Measurements from ENCODE around the gene KCNC1.

Gene KCNC1

DNA sequence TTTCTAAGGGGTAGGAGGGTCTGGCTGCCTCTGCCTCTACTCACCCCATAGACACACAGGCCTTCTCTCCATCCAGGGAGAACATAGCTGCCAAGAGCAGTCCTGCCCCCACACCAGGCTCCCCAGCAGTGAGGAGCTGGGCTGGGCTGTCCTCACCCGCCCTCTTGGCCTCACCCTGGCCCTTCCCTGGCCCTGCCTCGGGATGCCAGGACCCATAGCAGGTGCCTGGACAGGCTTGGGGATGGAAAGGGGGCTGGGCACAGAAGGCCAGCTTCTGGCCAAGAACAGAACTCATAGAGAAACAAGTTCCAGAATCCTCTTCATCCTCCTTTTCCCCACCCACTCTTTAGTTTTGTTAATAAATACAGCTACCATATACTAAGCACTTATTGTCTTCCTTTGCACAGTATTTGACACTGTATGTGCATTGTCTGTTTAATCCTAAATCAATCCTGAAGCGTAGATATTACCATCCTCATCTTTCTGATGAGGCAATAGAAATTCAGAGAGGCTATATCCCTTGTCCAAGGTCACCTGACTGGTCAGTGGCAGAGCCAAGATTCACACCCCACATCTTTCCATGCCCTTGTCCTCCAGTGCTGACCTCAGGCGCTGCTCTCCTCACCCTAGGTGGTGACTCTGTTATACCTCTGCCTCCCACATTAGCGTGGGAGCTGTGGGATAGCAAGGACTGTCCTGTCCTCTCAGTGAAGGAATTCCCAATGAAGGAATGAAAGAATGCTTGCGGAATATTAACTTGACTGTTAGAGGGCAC is 37.2 kb upstream of the KCNC1 start:
- Histone ChIP-seq H3K9ac (ENCODE audit: low read length) (no peak overlapping the region), H3K9me3 (ENCODE audit: control insufficient read depth, low read depth, low read length) (no peaks in the 10 kb centered on the region), H3K27ac (ENCODE audit: low read length) (no peak overlapping the region), H3K27me3 (ENCODE audit: control insufficient read depth, insufficient read depth, low read length) (peaks cover 53% of the 10 kb centered on the region), H3K36me3 (ENCODE audit: control insufficient read depth, low read depth, low read length) (no peaks in the 10 kb centered on the region), H3K4me3 (ENCODE audit: low read length) (no peak overlapping the region), H3K4me1 (ENCODE audit: control insufficient read depth, low read depth, low read length) (no peaks in the 10 kb centered on the region)

DNA sequence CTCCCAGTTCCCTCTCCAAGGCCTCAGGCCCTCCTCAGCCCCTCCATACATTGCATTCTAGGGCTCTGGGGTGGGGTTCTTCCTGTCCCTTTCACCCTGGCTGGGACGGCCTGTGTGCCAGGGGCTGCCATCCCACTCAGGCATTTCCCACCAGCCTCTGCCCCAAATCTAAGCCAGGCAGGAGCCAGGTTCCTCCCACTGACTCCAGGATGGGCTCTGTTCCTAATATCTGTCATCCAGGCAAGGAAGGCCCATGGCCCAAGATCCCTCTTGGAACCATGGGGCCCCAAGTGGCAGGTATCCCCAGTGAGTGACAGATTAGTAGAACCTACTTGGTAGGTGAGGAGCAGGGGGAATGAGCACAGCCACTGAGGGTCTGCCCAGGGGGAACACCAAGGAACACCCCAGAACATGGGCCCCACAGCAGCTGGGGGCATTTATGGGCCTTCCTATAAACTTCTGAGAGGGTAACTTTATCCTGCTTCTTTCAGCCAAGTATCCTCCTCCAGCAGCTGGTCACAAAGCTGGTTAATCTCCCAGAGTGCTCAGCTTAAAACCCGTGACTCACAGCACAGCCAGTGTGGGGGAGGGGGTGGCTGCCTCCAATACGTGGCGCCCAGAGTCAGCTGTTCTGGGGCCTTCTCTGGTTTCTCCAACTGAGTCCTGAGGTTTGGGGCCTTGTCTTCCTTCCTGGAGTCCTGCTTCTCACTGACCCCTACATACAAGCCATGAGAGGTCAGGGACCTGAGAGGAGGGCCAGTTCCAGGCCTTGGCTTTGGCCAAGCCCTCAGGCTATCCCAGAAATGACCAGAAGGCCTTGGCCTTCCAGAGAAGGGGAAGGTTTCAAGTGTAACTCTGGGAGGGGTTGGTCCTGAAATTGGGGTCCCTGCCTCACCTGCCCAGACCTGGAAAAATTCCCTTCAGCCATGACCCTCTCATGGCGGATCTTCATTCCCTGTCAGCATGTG is 35.1 kb upstream of the KCNC1 start:
- no peak overlapping the region for H3K27ac ChIP-seq (ENCODE audit: low read length)
- H3K9ac ChIP-seq (ENCODE audit: low read length) = no peak overlapping the region
- H3K27me3 ChIP-seq (ENCODE audit: control insufficient read depth, insufficient read depth, low read length) = peaks cover 36% of the 10 kb centered on the region
- H3K4me1 ChIP-seq (ENCODE audit: control insufficient read depth, low read depth, low read length) = no peaks in the 10 kb centered on the region
- H3K4me3 ChIP-seq (ENCODE audit: low read length) = no peak overlapping the region
- H3K9me3 ChIP-seq (ENCODE audit: control insufficient read depth, low read depth, low read length) = no peaks in the 10 kb centered on the region
- H3K36me3 ChIP-seq (ENCODE audit: control insufficient read depth, low read depth, low read length) = no peaks in the 10 kb centered on the region

DNA sequence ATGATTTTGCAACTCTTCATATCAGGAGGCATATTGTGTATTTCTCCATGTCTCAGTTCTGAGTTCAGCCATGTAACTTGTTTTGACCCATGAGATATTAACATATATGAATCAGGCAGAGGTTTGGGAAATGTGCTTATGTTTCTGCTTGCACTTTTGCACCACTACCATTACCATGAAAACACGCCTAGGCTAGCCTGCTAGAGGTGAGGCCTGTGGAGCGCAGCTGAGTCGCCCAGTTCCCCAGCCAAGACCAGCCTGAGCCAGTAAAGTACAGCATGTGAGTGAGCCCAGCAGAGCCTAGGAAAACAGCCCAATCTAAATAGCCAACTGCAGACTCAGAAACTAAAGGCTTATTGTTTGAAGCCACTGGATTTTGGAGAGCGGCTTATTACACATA is 33.6 kb upstream of the KCNC1 start:
- Histone ChIP-seq H3K4me1 (ENCODE audit: control insufficient read depth, low read depth, low read length) (no peaks in the 10 kb centered on the region), H3K36me3 (ENCODE audit: control insufficient read depth, low read depth, low read length) (no peaks in the 10 kb centered on the region), H3K27me3 (ENCODE audit: control insufficient read depth, insufficient read depth, low read length) (peaks cover 25% of the 10 kb centered on the region), H3K27ac (ENCODE audit: low read length) (no peak overlapping the region), H3K9me3 (ENCODE audit: control insufficient read depth, low read depth, low read length) (no peaks in the 10 kb centered on the region), H3K9ac (ENCODE audit: low read length) (no peak overlapping the region), H3K4me3 (ENCODE audit: low read length) (no peak overlapping the region)

DNA sequence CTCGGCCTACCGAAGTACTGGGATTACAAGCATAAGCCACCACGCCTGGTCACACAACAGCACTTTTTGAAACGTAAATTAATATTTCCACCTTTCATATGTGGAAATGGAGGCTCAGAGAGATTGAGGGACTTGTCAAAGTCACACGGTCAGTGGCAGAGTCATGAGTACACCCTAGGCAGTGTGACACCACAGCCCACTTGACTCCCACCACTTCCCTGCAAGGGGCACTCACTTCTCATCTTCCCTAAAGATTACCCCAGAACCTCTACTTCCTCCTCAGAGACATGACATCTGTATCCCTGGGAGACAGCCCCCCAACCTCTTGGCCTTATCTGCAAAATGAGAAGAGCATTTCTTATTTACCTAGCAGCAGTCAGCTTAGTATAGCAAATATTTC is 31.7 kb upstream of the KCNC1 start:
- H3K27ac ChIP-seq (ENCODE audit: low read length) = no peak overlapping the region
- peaks cover 6% of the 10 kb centered on the region for H3K27me3 ChIP-seq (ENCODE audit: control insufficient read depth, insufficient read depth, low read length)

DNA sequence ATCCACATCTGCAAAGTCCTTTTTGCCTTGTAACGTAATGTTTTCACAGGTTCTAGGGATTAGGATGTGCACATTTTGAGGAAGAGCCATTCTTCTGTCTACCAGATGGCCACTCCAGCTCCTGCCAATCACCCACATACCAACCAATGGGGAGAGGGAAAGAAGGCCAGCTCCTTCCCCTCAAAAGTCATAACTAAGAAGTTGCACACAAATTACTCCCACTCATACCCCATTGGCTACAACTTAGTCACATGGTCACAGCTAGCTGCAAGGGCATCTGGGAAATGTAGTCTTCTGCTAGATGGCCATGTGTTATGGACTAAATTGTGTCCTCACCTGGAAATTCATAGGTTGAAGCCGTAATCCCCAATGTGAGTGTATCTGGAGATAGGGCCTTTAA is 30.6 kb upstream of the KCNC1 start:
- H3K9me3 ChIP-seq (ENCODE audit: control insufficient read depth, low read depth, low read length) = no peaks in the 10 kb centered on the region
- H3K4me1 ChIP-seq (ENCODE audit: control insufficient read depth, low read depth, low read length) = no peaks in the 10 kb centered on the region
- no peak overlapping the region for H3K4me3 ChIP-seq (ENCODE audit: low read length)
- peaks cover 5% of the 10 kb centered on the region for H3K27me3 ChIP-seq (ENCODE audit: control insufficient read depth, insufficient read depth, low read length)
- no peaks in the 10 kb centered on the region for H3K36me3 ChIP-seq (ENCODE audit: control insufficient read depth, low read depth, low read length)
- H3K9ac ChIP-seq (ENCODE audit: low read length) = no peak overlapping the region
- H3K27ac ChIP-seq (ENCODE audit: low read length) = no peak overlapping the region

More for the DNA sequence above, 31.7 kb upstream of the KCNC1 start:
- no peaks in the 10 kb centered on the region for H3K36me3 ChIP-seq (ENCODE audit: control insufficient read depth, low read depth, low read length)
- H3K4me1 ChIP-seq (ENCODE audit: control insufficient read depth, low read depth, low read length) = no peaks in the 10 kb centered on the region
- no peaks in the 10 kb centered on the region for H3K9me3 ChIP-seq (ENCODE audit: control insufficient read depth, low read depth, low read length)
- no peak overlapping the region for H3K9ac ChIP-seq (ENCODE audit: low read length)
- no peak overlapping the region for H3K4me3 ChIP-seq (ENCODE audit: low read length)

DNA sequence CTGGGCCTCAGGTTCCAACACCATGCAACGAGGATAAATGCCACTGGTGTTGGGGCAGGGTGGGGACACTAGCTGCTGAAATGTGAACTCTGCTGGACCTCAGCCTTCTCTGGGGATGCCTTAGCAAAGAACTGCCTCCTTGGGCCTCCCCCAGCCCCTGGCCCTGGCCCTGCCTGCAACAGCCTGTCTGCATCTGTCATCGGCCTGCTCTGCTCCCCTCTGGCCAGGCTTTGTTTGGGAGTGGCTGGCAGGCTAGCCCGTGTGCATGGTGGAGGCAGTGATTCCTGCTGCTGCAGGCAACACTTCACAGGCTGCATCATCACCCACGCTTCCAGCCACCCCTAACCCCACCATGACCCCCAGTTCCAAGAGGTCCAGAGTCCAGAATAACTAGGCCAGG is 26.8 kb upstream of the KCNC1 start:
- peaks cover 27% of the 10 kb centered on the region for H3K27me3 ChIP-seq (ENCODE audit: control insufficient read depth, insufficient read depth, low read length)
- H3K9ac ChIP-seq (ENCODE audit: low read length) = no peak overlapping the region
- H3K4me3 ChIP-seq (ENCODE audit: low read length) = no peak overlapping the region
- no peaks in the 10 kb centered on the region for H3K9me3 ChIP-seq (ENCODE audit: control insufficient read depth, low read depth, low read length)
- H3K4me1 ChIP-seq (ENCODE audit: control insufficient read depth, low read depth, low read length) = peaks cover 3% of the 10 kb centered on the region
- no peaks in the 10 kb centered on the region for H3K36me3 ChIP-seq (ENCODE audit: control insufficient read depth, low read depth, low read length)
- no peak overlapping the region for H3K27ac ChIP-seq (ENCODE audit: low read length)

DNA sequence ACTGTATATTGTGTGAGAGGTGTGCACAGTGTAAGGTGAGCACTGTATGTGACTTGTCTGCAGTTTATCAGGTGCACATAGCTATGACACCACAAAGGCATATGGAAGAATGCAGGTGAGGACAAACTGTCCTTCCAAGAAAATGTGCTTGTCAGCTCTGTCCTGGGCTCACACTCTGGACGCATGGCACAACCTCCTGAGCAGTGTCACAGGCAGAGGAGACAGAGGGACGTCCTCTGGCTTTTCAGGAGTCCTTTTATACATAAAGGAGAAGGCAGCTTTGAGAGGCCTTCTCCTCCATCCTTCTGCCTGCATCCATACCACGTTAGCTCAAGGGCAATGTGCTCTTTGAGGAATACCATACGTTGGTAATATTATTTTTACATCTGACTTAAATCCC is 22.7 kb upstream of the KCNC1 start:
- Histone ChIP-seq H3K9ac (ENCODE audit: low read length) (no peak overlapping the region), H3K9me3 (ENCODE audit: control insufficient read depth, low read depth, low read length) (no peaks in the 10 kb centered on the region), H3K27me3 (ENCODE audit: control insufficient read depth, insufficient read depth, low read length) (peaks cover 49% of the 10 kb centered on the region), H3K4me3 (ENCODE audit: low read length) (no peak overlapping the region), H3K4me1 (ENCODE audit: control insufficient read depth, low read depth, low read length) (peaks cover 3% of the 10 kb centered on the region), H3K27ac (ENCODE audit: low read length) (no peak overlapping the region), H3K36me3 (ENCODE audit: control insufficient read depth, low read depth, low read length) (no peaks in the 10 kb centered on the region)

DNA sequence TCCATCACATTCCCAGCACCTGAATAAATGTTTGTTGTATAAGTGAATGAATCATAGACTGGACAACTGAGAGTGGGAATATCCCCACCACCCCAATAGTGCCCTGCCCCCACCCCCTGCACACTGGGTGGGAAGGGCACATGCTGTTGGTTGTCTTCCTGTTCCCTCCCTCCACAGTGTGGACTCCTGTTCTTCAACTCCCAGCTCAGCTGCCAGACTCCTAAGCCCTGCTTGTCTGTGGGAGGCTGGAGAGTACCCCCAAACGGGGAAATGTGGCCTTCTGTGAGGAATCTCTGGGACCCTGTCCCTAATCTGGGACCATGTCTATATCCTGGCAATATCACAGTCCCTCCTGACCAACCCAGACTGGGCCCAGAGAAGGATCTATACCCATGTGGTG is 20.7 kb upstream of the KCNC1 start:
- Histone ChIP-seq H3K36me3 (ENCODE audit: control insufficient read depth, low read depth, low read length) (no peaks in the 10 kb centered on the region), H3K27me3 (ENCODE audit: control insufficient read depth, insufficient read depth, low read length) (peaks cover 69% of the 10 kb centered on the region), H3K9me3 (ENCODE audit: control insufficient read depth, low read depth, low read length) (no peaks in the 10 kb centered on the region), H3K4me3 (ENCODE audit: low read length) (no peak overlapping the region), H3K4me1 (ENCODE audit: control insufficient read depth, low read depth, low read length) (peaks cover 3% of the 10 kb centered on the region), H3K27ac (ENCODE audit: low read length) (no peak overlapping the region), H3K9ac (ENCODE audit: low read length) (no peak overlapping the region)

DNA sequence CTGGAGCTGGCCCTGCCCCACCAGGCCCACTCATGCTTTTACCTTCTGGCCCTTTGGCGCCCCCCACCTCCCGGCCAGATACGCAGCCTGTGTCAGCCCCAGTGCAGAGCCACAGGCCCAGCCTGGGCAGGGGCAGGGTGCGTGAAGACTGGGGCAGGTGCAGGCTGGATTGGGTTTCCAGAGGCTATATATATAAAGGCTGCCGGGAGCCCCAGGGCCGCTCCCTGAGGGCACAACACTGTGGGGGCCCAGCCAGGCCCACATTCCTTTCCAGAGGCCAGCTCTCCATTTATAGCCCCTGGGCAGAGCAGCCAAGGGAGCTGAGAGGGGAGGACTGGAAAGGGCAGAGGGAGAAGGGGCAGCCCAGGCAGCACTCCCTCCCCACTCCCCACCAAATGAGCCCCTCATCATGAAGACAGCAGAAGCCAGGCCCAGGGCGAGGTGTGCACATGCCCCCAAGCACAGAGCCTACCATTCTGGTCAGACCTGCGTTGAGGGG is 20.2 kb upstream of the KCNC1 start:
- Histone ChIP-seq H3K9me3 (ENCODE audit: control insufficient read depth, low read depth, low read length) (no peaks in the 10 kb centered on the region), H3K4me1 (ENCODE audit: control insufficient read depth, low read depth, low read length) (peaks cover 3% of the 10 kb centered on the region), H3K36me3 (ENCODE audit: control insufficient read depth, low read depth, low read length) (no peaks in the 10 kb centered on the region), H3K4me3 (ENCODE audit: low read length) (no peak overlapping the region), H3K9ac (ENCODE audit: low read length) (no peak overlapping the region), H3K27ac (ENCODE audit: low read length) (no peak overlapping the region), H3K27me3 (ENCODE audit: control insufficient read depth, insufficient read depth, low read length) (peaks cover 75% of the 10 kb centered on the region)

DNA sequence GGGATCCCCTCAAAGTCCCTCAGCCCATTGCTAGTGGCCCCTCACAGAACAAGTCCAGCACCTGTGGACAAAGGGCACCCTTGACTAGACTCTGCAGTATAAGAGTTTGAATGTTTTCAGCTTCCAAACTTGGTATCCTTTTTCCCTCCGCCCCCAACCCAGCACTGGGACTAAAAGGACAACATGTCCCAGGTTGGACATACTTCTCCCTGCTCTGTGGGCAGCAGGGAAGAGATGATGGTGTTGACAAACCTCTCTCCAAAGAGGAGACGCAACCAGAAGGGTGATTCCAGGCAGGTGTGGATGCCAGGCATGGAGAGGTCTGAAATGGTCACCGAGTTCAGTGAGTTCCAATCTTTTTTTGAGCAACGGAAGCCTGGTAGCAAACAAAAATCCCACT is 19.7 kb upstream of the KCNC1 start:
- Histone ChIP-seq H3K4me3 (ENCODE audit: low read length) (no peak overlapping the region), H3K4me1 (ENCODE audit: control insufficient read depth, low read depth, low read length) (peaks cover 3% of the 10 kb centered on the region), H3K9ac (ENCODE audit: low read length) (no peak overlapping the region), H3K27ac (ENCODE audit: low read length) (no peak overlapping the region), H3K9me3 (ENCODE audit: control insufficient read depth, low read depth, low read length) (no peaks in the 10 kb centered on the region), H3K27me3 (ENCODE audit: control insufficient read depth, insufficient read depth, low read length) (peaks cover 79% of the 10 kb centered on the region), H3K36me3 (ENCODE audit: control insufficient read depth, low read depth, low read length) (no peaks in the 10 kb centered on the region)

DNA sequence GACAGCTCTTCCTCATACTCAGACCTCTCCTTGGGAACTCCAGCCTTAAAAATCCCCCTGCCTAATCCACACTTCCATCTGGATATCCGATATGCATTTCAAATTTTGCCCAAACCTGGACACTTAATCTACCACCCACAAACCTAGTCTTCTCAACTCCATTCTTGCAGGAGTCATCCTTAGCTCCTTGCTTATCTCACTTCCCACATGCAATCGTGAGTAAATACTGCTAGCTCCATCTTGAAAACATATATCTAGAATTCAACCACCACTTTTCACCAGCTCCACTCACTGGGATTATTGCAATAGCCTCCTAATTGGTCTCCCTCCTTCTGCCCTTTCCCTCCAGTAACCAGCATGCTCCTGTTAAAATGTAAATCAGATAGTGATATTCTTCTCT is 17.8 kb upstream of the KCNC1 start:
- H3K4me3 ChIP-seq (ENCODE audit: low read length) = no peak overlapping the region
- H3K27me3 ChIP-seq (ENCODE audit: control insufficient read depth, insufficient read depth, low read length) = peaks cover 86% of the 10 kb centered on the region
- H3K36me3 ChIP-seq (ENCODE audit: control insufficient read depth, low read depth, low read length) = no peaks in the 10 kb centered on the region
- H3K9ac ChIP-seq (ENCODE audit: low read length) = no peak overlapping the region
- no peaks in the 10 kb centered on the region for H3K9me3 ChIP-seq (ENCODE audit: control insufficient read depth, low read depth, low read length)
- peaks cover 7% of the 10 kb centered on the region for H3K4me1 ChIP-seq (ENCODE audit: control insufficient read depth, low read depth, low read length)
- no peak overlapping the region for H3K27ac ChIP-seq (ENCODE audit: low read length)

All from iPS-18a (cell line).